DND-41 (cell line): ENCODE data around the gene MOV10L1.
"Not testable (repeated sequence)": the region's sequence is repeated elsewhere in the genome, so short reads cannot be mapped to it uniquely, and the experiment has no call there.

Experiments used
- ATAC-seq: fragments of 200-7000 bp; cut with Tn5 transposase; 3 replicates; pipeline ENCODE4 v1.9.1; 2021; ENCODE audit warnings: low read depth; ENCODE audit not compliant: insufficient read depth
- DNase-seq: peaks from one replicate; pipeline ENCODE4 v3.0.0-alpha.2; 2020
- H2AFZ ChIP-seq: 2 replicates; pipeline ENCODE4 v1.6.0; 2012; ENCODE audit warnings: low read depth, low read length
- H3K27ac ChIP-seq: 2 replicates; pipeline ENCODE4 v1.5.1; 2012; ENCODE audit warnings: low read length, inconsistent platforms
- H3K27me3 ChIP-seq: fragments of 200-600 bp; sonication (generic); 2 replicates; pipeline ENCODE4 v1.6.0; 2012; ENCODE audit warnings: low read length, mild to moderate bottlenecking, inconsistent platforms; ENCODE audit not compliant: insufficient read depth, poor library complexity
- H3K36me3 ChIP-seq: 2 replicates; pipeline ENCODE4 v1.5.1; 2012; ENCODE audit warnings: low read length, inconsistent platforms; ENCODE audit not compliant: insufficient read depth
- H3K4me1 ChIP-seq: 2 replicates; pipeline ENCODE4 v1.5.1; 2012; ENCODE audit warnings: mild to moderate bottlenecking, low read length; ENCODE audit not compliant: insufficient read depth
- H3K4me2 ChIP-seq: 2 replicates; pipeline ENCODE4 v1.6.0; 2012; ENCODE audit warnings: mild to moderate bottlenecking, moderate library complexity, low read length, inconsistent platforms; ENCODE audit not compliant: insufficient read depth
- H3K4me3 ChIP-seq, 2 experiments: fragments of 200-600 bp in 1 of 2; shearing (Covaris generic) in 1 of 2; 2 replicates each; pipeline ENCODE4 v1.5.1; 2012 to 2016; ENCODE audit warnings: inconsistent platforms in 2 of 2, low read length in 2 of 2, mild to moderate bottlenecking in 2 of 2, low read depth in 1 of 2, moderate library complexity in 1 of 2
- H3K79me2 ChIP-seq: 2 replicates; pipeline ENCODE4 v1.6.0; 2012; ENCODE audit warnings: low read length, inconsistent platforms; ENCODE audit not compliant: insufficient read depth
- H3K9ac ChIP-seq: 2 replicates; pipeline ENCODE4 v1.6.0; 2012; ENCODE audit warnings: low read depth, mild to moderate bottlenecking, inconsistent platforms, low read length, moderate library complexity
- H3K9me3 ChIP-seq: 2 replicates; pipeline ENCODE4 v1.5.1; 2012; ENCODE audit warnings: low read length, moderate library complexity, mild to moderate bottlenecking, inconsistent platforms; ENCODE audit not compliant: insufficient read depth, severe bottlenecking
- H4K20me1 ChIP-seq: 2 replicates; pipeline ENCODE4 v1.6.0; 2012; ENCODE audit warnings: low read length; ENCODE audit not compliant: insufficient read depth
- CTCF ChIP-seq: IDR thresholded peaks from 2 replicates; pipeline ENCODE4 v1.5.1; 2012; ENCODE audit warnings: borderline replicate concordance, low read length, moderate library complexity, mild to moderate bottlenecking; ENCODE audit not compliant: poor library complexity, severe bottlenecking; ENCODE audit errors: extremely low read depth
- EZH2 ChIP-seq: IDR thresholded peaks from 3 replicates; pipeline ENCODE4 v1.6.1; 2012; ENCODE audit warnings: borderline replicate concordance, low read depth, mild to moderate bottlenecking, moderate library complexity, low read length, inconsistent platforms; ENCODE audit not compliant: severe bottlenecking

Gene MOV10L1

GRCh38 chr22:50131894-50132293 is 42.1 kb downstream of the MOV10L1 start:
- peaks cover 17% of the 10 kb centered on the region for H3K27me3 ChIP-seq
- no peak for ATAC-seq

GRCh38 chr22:50134481-50134880 is 44.7 kb downstream of the MOV10L1 start:
- H3K27ac ChIP-seq, result no peak overlapping the region
- no peaks in the 10 kb centered on the region for H4K20me1 ChIP-seq
- H3K27me3 ChIP-seq, result peaks cover 17% of the 10 kb centered on the region
- no peak overlapping the region for H3K4me2 ChIP-seq
- DNase-seq, result no peak
- H3K9me3 ChIP-seq, result no peaks in the 10 kb centered on the region
- H3K36me3 ChIP-seq, result no peaks in the 10 kb centered on the region
- H3K4me3 ChIP-seq, result no peak overlapping the region
- H2AFZ ChIP-seq, result no peak overlapping the region
- H3K79me2 ChIP-seq, result no peaks in the 10 kb centered on the region
- TF ChIP-seq EZH2 (no peak), CTCF (no peak)
- no peak for ATAC-seq
- no peaks in the 10 kb centered on the region for H3K4me1 ChIP-seq
- no peak overlapping the region for H3K9ac ChIP-seq

More at GRCh38 chr22:50131894-50132293, 42.1 kb downstream of the MOV10L1 start:
- H3K4me3 ChIP-seq, result no peak overlapping the region
- no peaks in the 10 kb centered on the region for H3K36me3 ChIP-seq
- H3K27ac ChIP-seq, result no peak overlapping the region
- no peak for TF ChIP-seq EZH2
- no peak for TF ChIP-seq CTCF
- no peak overlapping the region for H3K9ac ChIP-seq
- no peaks in the 10 kb centered on the region for H3K79me2 ChIP-seq
- no peak overlapping the region for H2AFZ ChIP-seq
- H4K20me1 ChIP-seq, result no peaks in the 10 kb centered on the region
- no peaks in the 10 kb centered on the region for H3K9me3 ChIP-seq
- H3K4me1 ChIP-seq, result no peaks in the 10 kb centered on the region
- H3K4me2 ChIP-seq, result no peak overlapping the region
- no peak for DNase-seq

- no peaks in the 10 kb centered on the region for H3K9me3 ChIP-seq
- H4K20me1 ChIP-seq, result no peaks in the 10 kb centered on the region
- no peak for ATAC-seq
- H3K27me3 ChIP-seq, result peaks cover 14% of the 10 kb centered on the region
- no peaks in the 10 kb centered on the region for H3K36me3 ChIP-seq
- no peaks in the 10 kb centered on the region for H3K79me2 ChIP-seq
- no peak overlapping the region for H3K4me3 ChIP-seq
- H3K4me1 ChIP-seq, result no peaks in the 10 kb centered on the region
- TF ChIP-seq EZH2 (no peak), CTCF (no peak)
- DNase-seq, result no peak
- no peak overlapping the region for H3K9ac ChIP-seq
- no peak overlapping the region for H3K4me2 ChIP-seq
- no peak overlapping the region for H3K27ac ChIP-seq
- no peak overlapping the region for H2AFZ ChIP-seq
Measured at GRCh38 chr22:50136581-50137015, 46.8 kb downstream of the MOV10L1 start.

GRCh38 chr22:50137277-50137676 is 47.5 kb downstream of the MOV10L1 start:
- not testable (repeated sequence) for H3K9me3 ChIP-seq, H2AFZ ChIP-seq, H3K4me2 ChIP-seq, ATAC-seq, H4K20me1 ChIP-seq, H3K27ac ChIP-seq, H3K9ac ChIP-seq, H3K4me1 ChIP-seq, H3K79me2 ChIP-seq, H3K4me3 ChIP-seq, DNase-seq, H3K36me3 ChIP-seq
- H3K27me3 ChIP-seq, result peaks cover 11% of the 10 kb centered on the region
